K562 (cell line): ENCODE data around the gene COL25A1. TPM values are rescaled to one million over a fixed set of nuclear protein-coding genes. Genes with fewer than 3 reads are reported as not detected.
A peak's percentile ranks its signal among the peaks of the same experiment; 100 is the strongest.

Experiments
- CHAMP1 ChIP-seq: fragments of 450-650 bp; IDR thresholded peaks from 2 replicates; pipeline ENCODE4 v1.6.1; 2016; ENCODE audit warnings: mild to moderate bottlenecking
- MGA ChIP-seq: fragments of 450-650 bp; IDR thresholded peaks from 2 replicates; pipeline ENCODE4 v1.6.1; 2016; ENCODE audit warnings: mild to moderate bottlenecking, moderate library complexity
- polyA plus RNA-seq, 8 experiments: library from polyadenylated mRNA; depleted of rRNA in 4 of 8; stranded (reverse) in 5 of 8; unstranded in 3 of 8; fragments of >200 nt; fragmentation: Nextera tagmentation in 2 of 8; fragmentation: Illumina TruSeq in 1 of 8; extraction: Ambion mirVana in 2 of 8; extraction: Trizol in 1 of 8; gene quantifications; 2 replicates each; pipeline versions ENCODE4 v1.2.1 to v1.2.3, GENCODE V29; 2011 to 2014; ENCODE audit warnings: inconsistent platforms in 1 of 8, missing spikeins in 1 of 8
- total RNA-seq, 7 experiments: library from RNA; depleted of rRNA in 6 of 7; stranded (reverse); fragments of >200 nt in 6 of 7; fragmentation: Illumina TruSeq in 2 of 7; extraction: Trizol in 2 of 7; gene quantifications; 2 replicates each; pipeline versions ENCODE4 v1.2.1 to v1.2.3, GENCODE V29; 2011 to 2021; ENCODE audit warnings: low replicate concordance in 1 of 7

The COL25A1 gene
- total and polyA plus RNA-seq, 9 of the 15 experiments (the other 6 are each of a cell fraction or from before 2014, with no cell fraction given): 0.03 to 0.62 (median 0.27) TPM

- peak; percentile 53; the same call in 1 of the 2 replicates for TF ChIP-seq MGA
- peak; percentile 64; the same call in 1 of the 2 replicates for TF ChIP-seq CHAMP1
Measured at GRCh38 chr4:109131559-109131958, 170.9 kb downstream of the COL25A1 start (continued).
